ENCODE data around the gene QRICH1.

Gene QRICH1

DNA sequence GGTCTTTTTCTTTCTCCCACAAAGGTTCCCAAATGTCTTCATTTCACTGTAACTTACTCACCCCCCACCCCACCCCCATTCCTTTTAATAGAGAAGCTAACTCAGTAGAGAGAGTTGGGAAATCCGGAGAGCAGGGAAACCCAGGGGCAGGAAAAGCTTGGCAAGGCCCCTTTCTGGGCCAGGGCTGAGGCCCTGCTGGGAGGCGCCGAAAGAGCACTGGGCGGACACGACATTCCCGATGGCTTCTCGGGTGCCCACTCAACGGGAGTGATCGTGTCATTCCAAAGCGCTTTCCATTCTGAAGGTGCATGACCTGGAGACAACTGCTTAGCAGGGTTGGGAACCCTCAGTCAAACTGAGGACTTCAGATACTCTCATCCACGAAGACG lies 73.9 kb downstream of the QRICH1 start:
- Histone ChIP-seq H3K27me3 (ENCODE audit: control insufficient read depth in 1 of 2, insufficient read depth in 2 of 2, low read length in 2 of 2) (no peaks in the 10 kb centered on the region), H3K36me3 (ENCODE audit: control insufficient read depth in 1 of 2, insufficient read depth in 2 of 2, low read length in 2 of 2) (peaks cover 21 to 33% of the 10 kb centered on the region in 2 donors), H3K4me1 (ENCODE audit: control insufficient read depth in 1 of 2, insufficient read depth in 2 of 2, low read length in 2 of 2) (peaks cover 26 to 53% of the 10 kb centered on the region in 2 donors), H3K9ac (ENCODE audit: low read depth in 1 of 2, low read length in 2 of 2) (peak overlapping the region; percentile 97), H3K27ac (ENCODE audit: low read depth, low read length) (peak overlapping the region; percentile 100), H3K9me3 (ENCODE audit: control insufficient read depth in 1 of 2, low read length in 2 of 2) (no peaks in the 10 kb centered on the region), H3K4me3 (ENCODE audit: low read depth in 1 of 2, low read length in 2 of 2) (peak overlapping the region; percentile 91 to 95)

DNA sequence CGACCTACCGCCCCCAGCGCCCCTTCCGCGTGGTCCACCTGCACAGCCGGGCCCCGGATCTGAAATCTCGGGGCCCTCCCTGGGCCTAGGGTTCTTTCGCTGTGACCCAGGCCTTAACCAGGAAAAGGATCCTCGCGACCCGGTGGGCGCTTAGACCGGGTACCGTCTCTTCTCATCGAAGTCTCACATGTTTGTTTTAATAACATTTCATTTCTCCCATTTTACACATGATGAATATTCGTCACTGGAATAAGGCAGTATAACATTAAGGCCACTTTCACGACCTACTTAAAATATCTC lies 75.2 kb downstream of the QRICH1 start:
- Histone ChIP-seq H3K9ac (ENCODE audit: low read depth in 1 of 2, low read length in 2 of 2) (peak overlapping the region; percentile 58 to 70), H3K9me3 (ENCODE audit: control insufficient read depth in 1 of 2, low read length in 2 of 2) (no peaks in the 10 kb centered on the region), H3K27me3 (ENCODE audit: control insufficient read depth in 1 of 2, insufficient read depth in 2 of 2, low read length in 2 of 2) (no peaks in the 10 kb centered on the region), H3K27ac (ENCODE audit: low read depth, low read length) (peak overlapping the region; percentile 61), H3K36me3 (ENCODE audit: control insufficient read depth in 1 of 2, insufficient read depth in 2 of 2, low read length in 2 of 2) (peaks cover 17 to 33% of the 10 kb centered on the region in 2 donors), H3K4me3 (ENCODE audit: low read depth in 1 of 2, low read length in 2 of 2) (peak overlapping the region; percentile 82 to 89), H3K4me1 (ENCODE audit: control insufficient read depth in 1 of 2, insufficient read depth in 2 of 2, low read length in 2 of 2) (peaks cover 26 to 45% of the 10 kb centered on the region in 2 donors)

DNA sequence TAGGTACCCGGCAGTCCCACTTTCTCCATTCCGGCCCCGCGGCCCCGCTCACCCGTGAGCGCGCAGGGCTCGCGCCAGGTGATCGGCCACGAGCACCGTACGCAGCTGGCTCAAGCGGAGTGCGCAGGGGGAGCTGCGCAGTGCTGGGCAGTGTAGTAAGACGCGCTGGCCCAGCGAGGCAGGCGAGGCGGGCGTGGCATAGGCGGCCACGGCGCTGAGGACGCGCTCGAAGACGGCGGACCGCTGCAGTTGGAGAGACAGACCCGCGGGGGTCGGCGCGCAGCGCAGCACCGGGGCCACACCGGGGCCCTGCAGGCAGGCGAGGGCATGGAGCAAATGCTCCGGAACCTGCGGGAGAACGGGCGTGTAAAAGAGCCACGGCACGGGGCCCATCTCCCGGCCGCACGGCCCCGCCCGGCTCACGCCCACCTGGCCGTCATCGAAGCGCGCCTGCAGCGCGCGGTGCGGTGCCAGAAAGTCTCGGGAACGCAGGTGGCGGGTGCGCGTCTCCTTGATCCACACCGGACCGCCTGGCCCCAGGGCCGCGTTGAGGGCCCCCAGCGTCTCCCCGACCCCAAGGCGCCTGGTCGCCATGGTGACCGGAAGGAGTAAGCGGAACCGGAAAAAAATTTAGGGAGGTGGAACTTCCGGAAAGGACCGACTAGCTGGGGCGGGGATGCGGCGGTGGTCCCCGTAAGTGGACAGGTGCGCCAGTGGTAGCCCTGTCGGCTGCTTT lies 75.7 kb downstream of the QRICH1 start, which contains the start of gene DALRD3:
TSS of gene DALRD3 (minus strand) at position 610 of the 736 bp plus-strand sequence. CDS start at position 594, 16 bp downstream.
- Histone ChIP-seq H3K27me3 (ENCODE audit: control insufficient read depth in 1 of 2, insufficient read depth in 2 of 2, low read length in 2 of 2) (no peaks in the 10 kb centered on the region), H3K27ac (ENCODE audit: low read depth, low read length) (peak within 1 kb of the TSS; percentile 61), H3K4me3 (ENCODE audit: low read depth in 1 of 2, low read length in 2 of 2) (peak within 1 kb of the TSS; percentile 82 to 89), H3K9ac (ENCODE audit: low read depth in 1 of 2, low read length in 2 of 2) (peak within 1 kb of the TSS; percentile 58 to 70), H3K36me3 (ENCODE audit: control insufficient read depth in 1 of 2, insufficient read depth in 2 of 2, low read length in 2 of 2) (peaks cover 20 to 38% of the 10 kb centered on the region in 2 donors), H3K4me1 (ENCODE audit: control insufficient read depth in 1 of 2, insufficient read depth in 2 of 2, low read length in 2 of 2) (peaks cover 24 to 40% of the 10 kb centered on the region in 2 donors), H3K9me3 (ENCODE audit: control insufficient read depth in 1 of 2, low read length in 2 of 2) (no peaks in the 10 kb centered on the region)

DNA sequence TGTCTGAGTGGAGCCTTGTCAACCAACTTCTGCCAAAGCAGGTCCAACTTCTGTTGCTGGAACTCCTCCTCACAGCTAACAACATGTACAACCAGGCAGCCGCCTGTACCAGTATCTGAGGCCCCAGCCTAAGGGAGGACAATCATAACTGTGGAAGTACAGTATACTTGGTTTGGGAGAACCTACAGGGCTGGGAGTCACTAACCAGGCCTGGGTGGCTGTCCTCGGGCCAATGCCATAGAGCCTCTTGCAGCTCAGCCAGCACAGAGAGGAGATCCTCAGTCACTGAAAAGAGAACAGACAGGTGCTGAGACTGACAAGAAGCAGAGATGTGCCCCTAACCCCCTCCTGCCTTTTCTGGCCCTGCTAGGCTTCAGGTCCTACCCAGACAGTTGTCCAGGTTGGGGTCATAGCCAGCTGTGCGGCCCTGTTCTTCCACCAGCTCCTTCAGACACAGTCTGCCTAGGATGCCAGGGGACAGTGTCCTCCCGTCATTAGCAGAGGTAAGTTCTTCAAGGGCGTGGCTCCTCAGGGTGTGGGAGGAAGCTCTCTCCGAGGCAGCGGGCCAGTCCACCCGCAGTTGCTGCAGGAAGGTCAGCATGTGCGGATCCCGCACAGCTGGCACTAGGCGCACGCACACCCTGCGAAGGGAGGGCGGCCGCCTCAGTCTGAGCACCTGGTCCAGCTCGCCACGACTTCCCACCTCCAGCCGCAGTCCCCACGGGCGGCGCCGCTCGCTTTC lies 76.5 kb downstream of the QRICH1 start:
- no peaks in the 10 kb centered on the region for H3K27me3 ChIP-seq (ENCODE audit: control insufficient read depth in 1 of 2, insufficient read depth in 2 of 2, low read length in 2 of 2)
- H3K36me3 ChIP-seq (ENCODE audit: control insufficient read depth in 1 of 2, insufficient read depth in 2 of 2, low read length in 2 of 2), result peaks cover 20 to 45% of the 10 kb centered on the region in 2 donors
- no peaks in the 10 kb centered on the region for H3K9me3 ChIP-seq (ENCODE audit: control insufficient read depth in 1 of 2, low read length in 2 of 2)
- peak overlapping the region; percentile 58 to 70 for H3K9ac ChIP-seq (ENCODE audit: low read depth in 1 of 2, low read length in 2 of 2)
- H3K27ac ChIP-seq (ENCODE audit: low read depth, low read length), result peak overlapping the region; percentile 42
- peaks cover 17 to 33% of the 10 kb centered on the region in 2 donors for H3K4me1 ChIP-seq (ENCODE audit: control insufficient read depth in 1 of 2, insufficient read depth in 2 of 2, low read length in 2 of 2)
- H3K4me3 ChIP-seq (ENCODE audit: low read depth in 1 of 2, low read length in 2 of 2), result peak overlapping the region; percentile 82 to 89

DNA sequence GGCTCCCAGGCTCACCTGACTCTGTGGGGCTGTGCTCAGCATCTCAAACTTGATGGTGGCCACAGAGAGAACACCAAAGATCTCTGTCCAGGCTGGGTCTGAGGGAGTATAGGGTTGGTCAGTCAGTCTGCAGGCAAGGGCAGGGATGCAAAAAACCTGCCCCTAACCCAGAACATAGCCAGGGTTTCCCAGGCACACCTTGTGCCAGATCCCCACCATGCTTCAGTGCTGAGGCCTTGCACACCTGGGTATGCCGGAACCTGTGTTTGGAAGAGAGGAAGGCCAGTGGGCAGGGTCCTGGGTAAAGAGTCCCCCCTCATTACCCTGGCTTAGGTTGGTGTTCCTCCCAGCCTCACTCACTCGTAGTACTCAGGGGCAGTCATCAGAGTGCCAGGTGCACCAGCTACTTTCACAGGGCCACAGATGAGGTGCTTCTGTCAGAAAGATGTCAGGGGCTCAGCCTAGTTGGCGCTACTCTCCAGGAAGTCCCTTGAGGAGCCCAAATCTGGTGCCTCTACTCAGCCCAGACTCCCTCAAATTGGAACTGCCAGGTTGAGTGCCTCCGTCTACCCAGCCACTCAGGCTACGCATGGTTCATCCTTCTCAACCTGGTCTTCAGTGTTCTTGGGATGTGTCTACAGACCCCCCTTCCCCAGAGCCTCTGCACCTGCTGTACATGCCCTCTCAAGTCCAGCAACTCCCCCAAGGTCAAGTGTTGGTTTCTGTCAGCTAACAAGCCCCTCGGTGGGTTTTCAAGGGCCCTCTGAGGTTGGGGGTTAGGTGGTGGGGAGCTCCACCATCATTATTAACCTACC lies 77.2 kb downstream of the QRICH1 start:
- Histone ChIP-seq H3K27ac (ENCODE audit: low read depth, low read length) (no peak overlapping the region), H3K4me3 (ENCODE audit: low read depth in 1 of 2, low read length in 2 of 2) (no peak overlapping the region), H3K9ac (ENCODE audit: low read depth in 1 of 2, low read length in 2 of 2) (no peak overlapping the region), H3K9me3 (ENCODE audit: control insufficient read depth in 1 of 2, low read length in 2 of 2) (no peaks in the 10 kb centered on the region), H3K27me3 (ENCODE audit: control insufficient read depth in 1 of 2, insufficient read depth in 2 of 2, low read length in 2 of 2) (no peaks in the 10 kb centered on the region), H3K4me1 (ENCODE audit: control insufficient read depth in 1 of 2, insufficient read depth in 2 of 2, low read length in 2 of 2) (peaks cover 17 to 32% of the 10 kb centered on the region in 2 donors), H3K36me3 (ENCODE audit: control insufficient read depth in 1 of 2, insufficient read depth in 2 of 2, low read length in 2 of 2) (peaks cover 20 to 53% of the 10 kb centered on the region in 2 donors)

DNA sequence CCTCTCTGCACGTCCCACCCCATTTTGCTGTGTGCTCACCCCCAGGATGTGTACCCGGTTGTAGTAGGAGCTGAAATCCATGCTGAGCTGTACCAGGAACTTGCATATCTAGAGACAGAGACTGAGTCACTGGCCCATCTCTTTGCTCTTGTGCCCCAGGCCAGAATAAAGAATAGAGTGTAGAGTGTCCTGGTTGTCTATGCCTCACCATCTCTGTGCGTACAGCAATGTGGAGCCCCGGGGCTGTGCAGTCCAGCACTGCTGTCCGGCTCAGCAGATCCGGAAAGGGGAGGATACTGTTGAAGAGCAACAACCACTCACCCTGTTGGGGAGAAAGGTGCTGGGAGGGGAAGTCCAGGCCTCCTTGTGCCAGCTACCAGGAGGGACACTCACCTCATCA lies 78.1 kb downstream of the QRICH1 start:
- Histone ChIP-seq H3K36me3 (ENCODE audit: control insufficient read depth in 1 of 2, insufficient read depth in 2 of 2, low read length in 2 of 2) (peaks cover 20 to 58% of the 10 kb centered on the region in 2 donors), H3K9ac (ENCODE audit: low read depth in 1 of 2, low read length in 2 of 2) (no peak overlapping the region), H3K27me3 (ENCODE audit: control insufficient read depth in 1 of 2, insufficient read depth in 2 of 2, low read length in 2 of 2) (no peaks in the 10 kb centered on the region), H3K4me3 (ENCODE audit: low read depth in 1 of 2, low read length in 2 of 2) (no peak overlapping the region), H3K9me3 (ENCODE audit: control insufficient read depth in 1 of 2, low read length in 2 of 2) (no peaks in the 10 kb centered on the region), H3K27ac (ENCODE audit: low read depth, low read length) (no peak overlapping the region), H3K4me1 (ENCODE audit: control insufficient read depth in 1 of 2, insufficient read depth in 2 of 2, low read length in 2 of 2) (peaks cover 17 to 32% of the 10 kb centered on the region in 2 donors)

DNA sequence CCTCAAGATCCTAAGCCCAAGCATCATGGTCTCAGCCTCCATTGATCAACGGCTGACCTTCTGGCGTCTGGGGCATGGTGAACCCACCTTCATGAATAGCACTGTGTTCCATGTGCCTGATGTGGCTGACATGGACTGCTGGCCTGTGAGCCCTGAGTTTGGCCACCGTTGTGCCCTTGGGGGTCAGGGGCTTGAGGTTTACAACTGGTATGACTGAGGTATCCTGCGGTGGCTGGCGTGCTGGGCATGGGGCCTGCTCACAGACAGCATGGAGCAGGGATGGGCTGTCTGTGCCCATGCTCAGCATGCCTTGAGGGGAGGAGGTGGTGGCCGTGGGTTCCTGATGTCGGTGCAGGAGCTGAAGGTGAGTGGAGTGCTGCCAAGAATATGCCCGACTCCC lies 78.8 kb downstream of the QRICH1 start:
- Histone ChIP-seq H3K36me3 (ENCODE audit: control insufficient read depth in 1 of 2, insufficient read depth in 2 of 2, low read length in 2 of 2) (peaks cover 20 to 58% of the 10 kb centered on the region in 2 donors), H3K4me3 (ENCODE audit: low read depth in 1 of 2, low read length in 2 of 2) (no peak overlapping the region), H3K4me1 (ENCODE audit: control insufficient read depth in 1 of 2, insufficient read depth in 2 of 2, low read length in 2 of 2) (peaks cover 13 to 26% of the 10 kb centered on the region in 2 donors), H3K27me3 (ENCODE audit: control insufficient read depth in 1 of 2, insufficient read depth in 2 of 2, low read length in 2 of 2) (no peaks in the 10 kb centered on the region), H3K9ac (ENCODE audit: low read depth in 1 of 2, low read length in 2 of 2) (no peak overlapping the region), H3K9me3 (ENCODE audit: control insufficient read depth in 1 of 2, low read length in 2 of 2) (no peaks in the 10 kb centered on the region), H3K27ac (ENCODE audit: low read depth, low read length) (no peak overlapping the region)

DNA sequence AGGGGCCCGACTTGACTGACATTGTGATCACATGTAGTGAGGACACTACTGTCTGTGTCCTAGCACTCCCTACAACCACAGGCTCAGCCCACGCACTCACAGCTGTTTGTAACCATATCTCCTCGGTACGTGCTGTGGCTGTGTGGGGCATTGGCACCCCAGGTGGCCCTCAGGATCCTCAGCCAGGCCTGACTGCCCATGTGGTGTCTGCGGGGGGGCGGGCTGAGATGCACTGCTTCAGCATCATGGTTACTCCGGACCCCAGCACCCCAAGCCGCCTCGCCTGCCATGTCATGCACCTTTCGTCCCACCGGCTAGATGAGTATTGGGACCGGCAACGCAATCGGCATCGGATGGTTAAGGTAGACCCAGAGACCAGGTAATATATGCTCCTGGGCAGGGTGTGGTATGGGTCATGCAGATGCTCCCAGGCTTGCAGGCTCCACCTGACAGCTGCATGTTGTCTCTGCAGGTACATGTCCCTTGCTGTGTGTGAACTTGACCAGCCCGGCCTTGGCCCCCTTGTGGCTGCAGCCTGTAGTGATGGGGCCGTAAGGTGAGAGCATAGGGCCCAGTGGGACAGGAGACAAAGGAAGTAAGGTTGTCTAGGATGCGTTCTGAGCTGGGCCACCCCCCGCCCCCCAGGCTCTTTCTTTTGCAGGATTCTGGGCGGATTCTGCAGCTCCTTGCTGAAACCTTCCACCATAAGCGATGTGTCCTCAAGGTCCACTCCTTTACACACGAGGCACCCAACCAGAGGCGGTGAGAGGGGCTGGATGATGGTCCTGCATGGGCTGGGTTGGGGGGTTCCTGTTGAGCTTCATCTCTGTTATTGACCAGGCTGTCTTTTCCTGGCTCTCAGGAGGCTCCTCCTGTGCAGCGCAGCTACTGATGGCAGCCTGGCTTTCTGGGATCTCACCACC lies 79.9 kb downstream of the QRICH1 start:
- Histone ChIP-seq H3K4me1 (ENCODE audit: control insufficient read depth in 1 of 2, insufficient read depth in 2 of 2, low read length in 2 of 2) (peaks cover 6 to 17% of the 10 kb centered on the region in 2 donors), H3K9me3 (ENCODE audit: control insufficient read depth in 1 of 2, low read length in 2 of 2) (no peaks in the 10 kb centered on the region), H3K27ac (ENCODE audit: low read depth, low read length) (no peak overlapping the region), H3K9ac (ENCODE audit: low read depth in 1 of 2, low read length in 2 of 2) (no peak overlapping the region), H3K36me3 (ENCODE audit: control insufficient read depth in 1 of 2, insufficient read depth in 2 of 2, low read length in 2 of 2) (peaks cover 20 to 58% of the 10 kb centered on the region in 2 donors), H3K4me3 (ENCODE audit: low read depth in 1 of 2, low read length in 2 of 2) (no peak overlapping the region), H3K27me3 (ENCODE audit: control insufficient read depth in 1 of 2, insufficient read depth in 2 of 2, low read length in 2 of 2) (no peaks in the 10 kb centered on the region)

DNA sequence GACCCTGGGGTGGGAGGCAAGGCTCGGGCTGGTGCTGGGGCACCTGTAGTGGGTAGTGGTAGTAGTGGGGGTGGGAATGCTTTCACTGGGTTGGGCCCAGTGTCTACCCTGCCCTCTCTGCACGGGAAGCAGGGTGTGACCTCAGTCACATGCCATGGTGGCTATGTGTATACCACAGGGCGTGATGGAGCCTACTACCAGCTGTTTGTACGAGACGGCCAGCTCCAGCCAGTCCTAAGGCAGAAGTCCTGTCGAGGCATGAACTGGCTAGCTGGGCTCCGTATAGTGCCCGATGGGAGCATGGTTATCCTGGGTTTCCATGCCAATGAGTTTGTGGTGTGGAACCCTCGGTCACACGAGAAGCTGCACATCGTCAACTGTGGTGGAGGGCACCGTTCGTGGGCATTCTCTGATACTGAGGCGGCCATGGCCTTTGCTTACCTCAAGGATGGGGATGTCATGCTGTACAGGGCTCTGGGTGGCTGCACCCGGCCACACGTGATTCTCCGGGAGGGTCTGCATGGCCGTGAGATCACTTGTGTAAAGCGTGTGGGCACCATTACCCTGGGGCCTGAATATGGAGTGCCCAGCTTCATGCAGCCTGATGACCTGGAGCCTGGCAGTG lies 80.6 kb downstream of the QRICH1 start:
- H3K27me3 ChIP-seq (ENCODE audit: control insufficient read depth in 1 of 2, insufficient read depth in 2 of 2, low read length in 2 of 2), result no peaks in the 10 kb centered on the region
- no peak overlapping the region for H3K9ac ChIP-seq (ENCODE audit: low read depth in 1 of 2, low read length in 2 of 2)
- no peak overlapping the region for H3K4me3 ChIP-seq (ENCODE audit: low read depth in 1 of 2, low read length in 2 of 2)
- peaks cover 11 to 17% of the 10 kb centered on the region in 2 donors for H3K4me1 ChIP-seq (ENCODE audit: control insufficient read depth in 1 of 2, insufficient read depth in 2 of 2, low read length in 2 of 2)
- no peak overlapping the region for H3K27ac ChIP-seq (ENCODE audit: low read depth, low read length)
- H3K9me3 ChIP-seq (ENCODE audit: control insufficient read depth in 1 of 2, low read length in 2 of 2), result no peaks in the 10 kb centered on the region
- peaks cover 20 to 58% of the 10 kb centered on the region in 2 donors for H3K36me3 ChIP-seq (ENCODE audit: control insufficient read depth in 1 of 2, insufficient read depth in 2 of 2, low read length in 2 of 2)

Measured in duodenal mucosa (tissue), 2 donors.